HepG2 (cell line): Measurements from ENCODE around the gene TMEM217. TPM values are rescaled to one million over a fixed set of nuclear protein-coding genes. Genes with fewer than 3 reads are reported as not detected.

Experiments
- CCDC6 ChIP-seq: sonication (generic); formaldehyde crosslinking; IDR thresholded peaks from 2 replicates; pipeline ENCODE4 v1.8.1; 2022; ENCODE audit warnings: mild to moderate bottlenecking, missing genetic modification reagents, moderate library complexity
- EZH2 ChIP-seq: conservative IDR thresholded peaks from 2 replicates; pipeline ENCODE4 v1.6.1; 2012; ENCODE audit warnings: mild to moderate bottlenecking, low read depth, low read length, moderate library complexity
- GTF2F1 ChIP-seq: fragments of 150-350 bp; IDR thresholded peaks from 2 replicates; pipeline ENCODE4 v1.6.1; 2014; ENCODE audit warnings: low read length
- GTF3A ChIP-seq: sonication (generic); formaldehyde crosslinking; conservative IDR thresholded peaks from 2 replicates; pipeline ENCODE4 v1.4.0; 2020; ENCODE audit warnings: mild to moderate bottlenecking, missing genetic modification reagents
- LCORL ChIP-seq, 2 experiments: fragments of 450-650 bp in 1 of 2; sonication (generic) in 1 of 2; formaldehyde crosslinking in 1 of 2; IDR thresholded peaks; 2 replicates each; pipeline versions ENCODE4 v1.5.0 to v1.6.1; 2017 to 2020; ENCODE audit warnings: antibody characterized with exemption in 1 of 2, missing genetic modification reagents in 1 of 2
- NR3C1 ChIP-seq: sonication (generic); formaldehyde crosslinking; IDR thresholded peaks from 2 replicates; pipeline ENCODE4 v1.4.0; 2020; ENCODE audit warnings: missing genetic modification reagents
- POLR2AphosphoS2 ChIP-seq: IDR thresholded peaks from 2 replicates; pipeline ENCODE4 v1.6.1; 2011; ENCODE audit warnings: low read depth, low read length, improper control_type of control experiment
- RFXANK ChIP-seq: IDR thresholded peaks from 2 replicates; pipeline ENCODE4 v1.6.1; 2016
- RXRB ChIP-seq: IDR thresholded peaks from 2 replicates; pipeline ENCODE4 v1.6.1; 2016; ENCODE audit warnings: borderline replicate concordance, missing genetic modification reagents, missing compliant biosample characterization
- SCMH1 ChIP-seq: sonication (generic); formaldehyde crosslinking; IDR thresholded peaks from 2 replicates; pipeline ENCODE4 v1.9.0; 2021; ENCODE audit warnings: missing genetic modification reagents, mild to moderate bottlenecking, borderline replicate concordance
- SIX1 ChIP-seq: sonication (generic); formaldehyde crosslinking; IDR thresholded peaks from 2 replicates; pipeline ENCODE4 v1.4.0; 2020; ENCODE audit warnings: missing genetic modification reagents, borderline replicate concordance
- SNAPC2 ChIP-seq: sonication (generic); formaldehyde crosslinking; IDR thresholded peaks from 2 replicates; pipeline ENCODE4 v1.8.1; 2022; ENCODE audit warnings: mild to moderate bottlenecking, missing genetic modification reagents
- TCF7L2 ChIP-seq: IDR thresholded peaks from 2 replicates; pipeline ENCODE4 v1.6.1; 2011; ENCODE audit warnings: mild to moderate bottlenecking, low read depth, low read length, moderate library complexity
- THAP11 ChIP-seq: IDR thresholded peaks from 2 replicates; pipeline ENCODE4 v1.6.1; 2016; ENCODE audit warnings: missing biosample characterization, missing genetic modification reagents
- ZBTB14 ChIP-seq: sonication (generic); formaldehyde crosslinking; IDR thresholded peaks from 2 replicates; pipeline ENCODE4 v1.4.0; 2020; ENCODE audit warnings: missing genetic modification reagents
- ZBTB21 ChIP-seq: sonication (generic); formaldehyde crosslinking; IDR thresholded peaks from 2 replicates; pipeline ENCODE4 v1.4.0; 2020; ENCODE audit warnings: missing genetic modification reagents
- ZBTB39 ChIP-seq: sonication (generic); formaldehyde crosslinking; IDR thresholded peaks from 2 replicates; pipeline ENCODE4 v1.5.0; 2020; ENCODE audit warnings: missing genetic modification reagents
- ZNF232 ChIP-seq: sonication (generic); formaldehyde crosslinking; IDR thresholded peaks from 2 replicates; pipeline ENCODE4 v1.4.0; 2020; ENCODE audit warnings: missing genetic modification reagents, borderline replicate concordance
- ZNF724P ChIP-seq: sonication (generic); formaldehyde crosslinking; IDR thresholded peaks from 2 replicates; pipeline ENCODE4 v1.8.0; 2022; ENCODE audit warnings: missing genetic modification reagents, borderline replicate concordance
- ZNF841 ChIP-seq: sonication (generic); formaldehyde crosslinking; IDR thresholded peaks from 2 replicates; pipeline ENCODE4 v1.8.1; 2023; ENCODE audit warnings: missing genetic modification reagents, borderline replicate concordance
- ZNF883 ChIP-seq: sonication (generic); formaldehyde crosslinking; IDR thresholded peaks from 2 replicates; pipeline ENCODE4 v1.5.1; 2020; ENCODE audit warnings: mild to moderate bottlenecking, missing genetic modification reagents; ENCODE audit errors: not compliant biosample characterization
- polyA plus RNA-seq, 8 experiments: library from polyadenylated mRNA; depleted of rRNA in 3 of 8; stranded (reverse) in 7 of 8; unstranded in 1 of 8; fragments of >200 nt; fragmentation: Illumina TruSeq in 4 of 8; extraction: Trizol in 4 of 8; gene quantifications; 2 replicates each; pipeline versions ENCODE4 v1.2.1 to v1.2.3, GENCODE V29; 2011 to 2016; ENCODE audit warnings: low read depth in 4 of 8, missing spikeins in 1 of 8, mixed read lengths in 1 of 8; ENCODE audit not compliant: insufficient read depth in 1 of 8
- total RNA-seq, 5 experiments: library from RNA; depleted of rRNA; stranded (reverse); fragments of >200 nt; fragmentation: Illumina TruSeq; extraction: Trizol; gene quantifications; 2 replicates each; pipeline ENCODE4 v1.2.3, GENCODE V29; 2016; ENCODE audit warnings: low read depth in 1 of 5
- TF ChIP-seq, protein P1 (sequence below): sonication (generic); formaldehyde crosslinking; IDR thresholded peaks from 2 replicates; pipeline ENCODE4 v1.9.0; 2021; ENCODE audit warnings: missing genetic modification reagents, mild to moderate bottlenecking, borderline replicate concordance
- TF ChIP-seq, protein P2 (sequence below): sonication (generic); formaldehyde crosslinking; IDR thresholded peaks from 2 replicates; pipeline ENCODE4 v1.4.0; 2020; ENCODE audit warnings: missing genetic modification reagents, mild to moderate bottlenecking, borderline replicate concordance

The TMEM217 gene
- total and polyA plus RNA-seq, 2 of the 13 experiments (the other 11 are each of a cell fraction or from before 2014, with no cell fraction given), result 2.3 to 3.4 TPM

GRCh38 chr6:37222125-37222967 is 35.6 kb downstream of the TMEM217 start (continued):
- TF ChIP-seq, protein P1, sequence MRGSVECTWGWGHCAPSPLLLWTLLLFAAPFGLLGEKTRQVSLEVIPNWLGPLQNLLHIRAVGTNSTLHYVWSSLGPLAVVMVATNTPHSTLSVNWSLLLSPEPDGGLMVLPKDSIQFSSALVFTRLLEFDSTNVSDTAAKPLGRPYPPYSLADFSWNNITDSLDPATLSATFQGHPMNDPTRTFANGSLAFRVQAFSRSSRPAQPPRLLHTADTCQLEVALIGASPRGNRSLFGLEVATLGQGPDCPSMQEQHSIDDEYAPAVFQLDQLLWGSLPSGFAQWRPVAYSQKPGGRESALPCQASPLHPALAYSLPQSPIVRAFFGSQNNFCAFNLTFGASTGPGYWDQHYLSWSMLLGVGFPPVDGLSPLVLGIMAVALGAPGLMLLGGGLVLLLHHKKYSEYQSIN (CRISPR knock-in tag), result no peak
- TF ChIP-seq GTF2F1, result no peak
- peak; percentile 10; the same call in 1 of the 2 replicates for TF ChIP-seq RXRB
- no peak for TF ChIP-seq ZBTB39 (CRISPR knock-in tag)
- TF ChIP-seq EZH2, result no peak
- no peak for TF ChIP-seq SCMH1 (CRISPR knock-in tag)
- no peak for TF ChIP-seq ZBTB14
- no peak; the same call in 1 of the 2 replicates for TF ChIP-seq ZNF724P
- no peak for TF ChIP-seq ZBTB21 (CRISPR knock-in tag)
- TF ChIP-seq LCORL (IDR thresholded peaks at IDR 0.05), result no peak
- TF ChIP-seq LCORL (CRISPR knock-in tag; IDR thresholded peaks at IDR 0.05), result peak; percentile 70
- TF ChIP-seq ZNF841 (CRISPR knock-in tag), result no peak
- no peak for TF ChIP-seq ZNF883 (CRISPR knock-in tag)
- no peak; the same call in 1 of the 2 replicates for TF ChIP-seq ZNF232
- TF ChIP-seq GTF3A (CRISPR knock-in tag), result 0 out of 2 replicates have a peak, but pooled peaks have one; percentile 77
- peak; percentile 75; the same call in 1 of the 2 replicates for TF ChIP-seq SIX1 (CRISPR knock-in tag)
- TF ChIP-seq, protein P2, sequence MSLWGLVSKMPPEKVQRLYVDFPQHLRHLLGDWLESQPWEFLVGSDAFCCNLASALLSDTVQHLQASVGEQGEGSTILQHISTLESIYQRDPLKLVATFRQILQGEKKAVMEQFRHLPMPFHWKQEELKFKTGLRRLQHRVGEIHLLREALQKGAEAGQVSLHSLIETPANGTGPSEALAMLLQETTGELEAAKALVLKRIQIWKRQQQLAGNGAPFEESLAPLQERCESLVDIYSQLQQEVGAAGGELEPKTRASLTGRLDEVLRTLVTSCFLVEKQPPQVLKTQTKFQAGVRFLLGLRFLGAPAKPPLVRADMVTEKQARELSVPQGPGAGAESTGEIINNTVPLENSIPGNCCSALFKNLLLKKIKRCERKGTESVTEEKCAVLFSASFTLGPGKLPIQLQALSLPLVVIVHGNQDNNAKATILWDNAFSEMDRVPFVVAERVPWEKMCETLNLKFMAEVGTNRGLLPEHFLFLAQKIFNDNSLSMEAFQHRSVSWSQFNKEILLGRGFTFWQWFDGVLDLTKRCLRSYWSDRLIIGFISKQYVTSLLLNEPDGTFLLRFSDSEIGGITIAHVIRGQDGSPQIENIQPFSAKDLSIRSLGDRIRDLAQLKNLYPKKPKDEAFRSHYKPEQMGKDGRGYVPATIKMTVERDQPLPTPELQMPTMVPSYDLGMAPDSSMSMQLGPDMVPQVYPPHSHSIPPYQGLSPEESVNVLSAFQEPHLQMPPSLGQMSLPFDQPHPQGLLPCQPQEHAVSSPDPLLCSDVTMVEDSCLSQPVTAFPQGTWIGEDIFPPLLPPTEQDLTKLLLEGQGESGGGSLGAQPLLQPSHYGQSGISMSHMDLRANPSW, result no peak; the same call in 1 of the 2 replicates
- TF ChIP-seq CCDC6 (CRISPR knock-in tag), result peak; percentile 43; the same call in 1 of the 2 replicates
- 0 out of 2 replicates have a peak, but pooled peaks have one; percentile 22 for TF ChIP-seq THAP11 (CRISPR knock-in tag)
- no peak for TF ChIP-seq POLR2AphosphoS2
- TF ChIP-seq NR3C1 (CRISPR knock-in tag), result no peak
- TF ChIP-seq RFXANK, result no peak
- no peak for TF ChIP-seq TCF7L2
- TF ChIP-seq SNAPC2 (CRISPR knock-in tag), result no peak
